Loucy (cell line): ENCODE data around the gene CTDSP2.
"Not testable (repeated sequence)": the region's sequence is repeated elsewhere in the genome, so short reads cannot be mapped to it uniquely, and the experiment has no call there.

Experiments
- EZH2phosphoT487 ChIP-seq: fragments of 200-600 bp; IDR thresholded peaks from 2 replicates; pipeline ENCODE4 v1.6.1; 2018; ENCODE audit warnings: antibody characterized with exemption, mild to moderate bottlenecking, moderate library complexity, borderline replicate concordance
- TF ChIP-seq, protein P1 (sequence below): fragments of 200-600 bp; sonication (generic); conservative IDR thresholded peaks from 2 replicates; pipeline ENCODE4 v1.5.1; 2014; ENCODE audit warnings: mild to moderate bottlenecking, antibody characterized with exemption, low read length

DNA sequence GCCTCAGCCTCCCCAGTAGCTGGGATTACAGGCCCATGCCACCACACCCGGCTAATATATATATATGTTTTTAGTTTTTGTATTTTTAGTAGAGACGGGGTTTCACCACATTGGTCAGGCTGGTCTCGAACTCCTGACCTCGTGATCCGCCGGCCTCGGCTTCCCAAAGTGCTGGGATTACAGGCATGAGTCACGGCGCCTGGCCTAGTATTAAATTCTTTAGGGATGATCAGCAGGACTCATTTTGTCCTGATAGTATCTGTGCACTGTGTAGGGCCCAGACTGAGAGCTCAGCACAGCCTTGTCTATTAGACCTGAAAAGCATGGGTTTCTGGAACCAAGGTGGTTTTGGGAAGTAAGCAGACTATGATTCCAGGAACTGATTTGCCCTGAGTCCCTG is 34.5 kb upstream of the CTDSP2 start:
- TF ChIP-seq, protein P1, sequence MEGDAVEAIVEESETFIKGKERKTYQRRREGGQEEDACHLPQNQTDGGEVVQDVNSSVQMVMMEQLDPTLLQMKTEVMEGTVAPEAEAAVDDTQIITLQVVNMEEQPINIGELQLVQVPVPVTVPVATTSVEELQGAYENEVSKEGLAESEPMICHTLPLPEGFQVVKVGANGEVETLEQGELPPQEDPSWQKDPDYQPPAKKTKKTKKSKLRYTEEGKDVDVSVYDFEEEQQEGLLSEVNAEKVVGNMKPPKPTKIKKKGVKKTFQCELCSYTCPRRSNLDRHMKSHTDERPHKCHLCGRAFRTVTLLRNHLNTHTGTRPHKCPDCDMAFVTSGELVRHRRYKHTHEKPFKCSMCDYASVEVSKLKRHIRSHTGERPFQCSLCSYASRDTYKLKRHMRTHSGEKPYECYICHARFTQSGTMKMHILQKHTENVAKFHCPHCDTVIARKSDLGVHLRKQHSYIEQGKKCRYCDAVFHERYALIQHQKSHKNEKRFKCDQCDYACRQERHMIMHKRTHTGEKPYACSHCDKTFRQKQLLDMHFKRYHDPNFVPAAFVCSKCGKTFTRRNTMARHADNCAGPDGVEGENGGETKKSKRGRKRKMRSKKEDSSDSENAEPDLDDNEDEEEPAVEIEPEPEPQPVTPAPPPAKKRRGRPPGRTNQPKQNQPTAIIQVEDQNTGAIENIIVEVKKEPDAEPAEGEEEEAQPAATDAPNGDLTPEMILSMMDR, result not testable (repeated sequence)
- not testable (repeated sequence) for TF ChIP-seq EZH2phosphoT487
